ENCODE results near the gene NAALADL2.
"Not testable (repeated sequence)": the region's sequence is repeated elsewhere in the genome, so short reads cannot be mapped to it uniquely, and the experiment has no call there.

The NAALADL2 gene

DNA sequence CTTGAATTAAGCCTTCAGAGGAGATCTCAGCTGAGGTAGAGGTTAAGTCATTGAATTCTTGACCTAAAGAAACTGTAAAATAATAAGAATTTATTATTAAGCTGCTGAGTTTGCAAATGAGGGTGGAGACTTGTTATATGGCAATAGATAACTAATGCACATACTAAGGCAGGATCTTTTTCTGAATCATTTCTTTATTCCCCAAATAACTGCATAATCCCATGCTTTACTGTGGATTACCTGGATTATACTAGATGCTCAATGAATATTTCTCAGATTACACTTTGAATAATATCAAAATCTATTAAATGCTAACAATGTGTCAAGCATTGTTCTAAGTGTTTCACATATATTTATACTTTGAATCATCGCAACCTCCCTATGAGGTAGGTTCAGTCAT, 532.5 kb downstream of the NAALADL2 start:
- no peak for DNase-seq

DNA sequence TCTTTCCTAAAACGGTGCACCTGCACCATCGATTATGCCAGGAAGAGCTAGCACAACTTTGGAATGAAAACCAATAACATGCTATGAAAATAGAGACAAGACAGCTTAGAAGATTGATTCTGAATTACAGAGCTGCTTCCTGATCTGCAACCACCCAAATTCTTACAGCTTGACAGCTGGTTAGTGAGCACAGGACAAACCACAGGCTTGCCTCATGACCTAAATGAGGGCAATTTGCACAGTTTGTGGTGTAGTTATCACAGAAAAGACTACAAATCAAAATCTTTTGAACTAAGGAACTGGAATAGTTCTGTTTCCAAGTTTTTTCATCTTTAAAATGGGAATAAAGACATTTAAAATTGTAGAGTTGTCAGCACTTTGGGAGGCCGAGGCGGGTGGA, 533.5 kb downstream of the NAALADL2 start:
- DNase-seq: no peak

DNA sequence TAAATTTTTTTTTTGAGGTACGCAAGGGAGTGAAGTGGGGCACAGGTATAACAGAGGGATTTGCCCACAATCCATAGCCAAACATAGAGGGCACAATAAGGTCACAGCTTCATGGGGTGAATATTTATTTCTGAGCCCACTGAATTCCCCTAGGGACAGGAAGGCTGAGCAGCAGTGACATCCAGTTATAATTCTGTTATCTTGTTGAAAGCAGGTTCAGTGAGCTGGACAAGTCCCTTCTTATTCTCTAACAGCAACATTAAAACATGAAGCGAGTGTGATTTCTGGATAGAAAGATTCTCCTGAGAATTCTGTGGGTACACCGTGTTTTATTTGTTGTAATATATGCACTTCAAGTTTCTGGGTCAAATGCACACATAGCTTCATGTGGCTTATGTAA, 538.2 kb downstream of the NAALADL2 start:
- DNase-seq: no peak

DNA sequence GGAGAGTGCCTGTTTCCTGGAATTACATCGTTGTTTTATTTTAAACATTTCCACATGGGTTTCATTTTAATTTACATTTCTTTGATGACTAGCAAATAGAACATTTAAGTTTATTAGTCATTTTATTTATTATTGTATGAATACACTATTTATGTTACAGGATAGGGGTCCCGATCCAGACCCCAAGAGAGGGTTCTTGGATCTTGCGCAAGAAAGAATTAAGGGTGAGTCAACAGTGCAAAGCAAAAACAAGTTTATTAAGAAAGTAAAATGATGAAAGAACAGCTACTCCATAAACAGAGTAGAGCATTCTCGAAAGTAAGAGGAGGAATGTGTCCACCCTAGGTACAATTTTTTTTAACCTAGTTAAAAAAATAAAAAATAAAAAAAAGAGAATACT, 539.5 kb downstream of the NAALADL2 start:
- no peak for DNase-seq

DNA sequence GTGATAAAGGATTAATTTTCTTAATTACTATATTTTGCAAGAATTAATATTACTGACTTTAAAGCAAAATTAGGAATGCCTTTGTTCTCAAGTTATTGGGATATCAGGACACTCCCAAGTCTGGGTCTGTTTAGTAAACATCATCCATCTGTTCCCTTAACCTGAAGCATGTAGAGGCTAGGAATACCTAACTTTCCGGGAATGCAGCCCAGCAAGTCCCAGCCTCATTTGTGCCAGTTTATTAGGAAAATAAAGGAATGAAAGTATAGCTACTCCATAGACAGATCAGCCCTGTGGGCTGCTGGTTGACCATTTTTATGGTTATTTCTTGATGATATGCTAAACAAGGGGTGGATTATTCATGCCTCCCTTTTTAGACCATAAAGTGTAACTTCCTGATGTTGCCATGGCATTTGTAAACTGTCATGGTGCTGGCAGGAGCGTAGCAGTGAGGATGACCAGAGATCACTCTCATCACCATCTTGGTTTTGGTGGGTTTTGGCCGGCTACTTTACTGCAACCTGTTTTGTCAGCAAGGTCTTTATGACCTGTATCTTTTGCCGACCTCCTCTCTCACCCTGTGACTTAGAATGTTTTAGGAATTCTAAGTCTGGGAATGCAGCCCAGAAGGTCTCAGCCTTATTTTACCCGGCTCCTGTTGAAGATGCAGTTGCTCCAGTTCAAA, 540.2 kb downstream of the NAALADL2 start:
- no peak for DNase-seq

DNA sequence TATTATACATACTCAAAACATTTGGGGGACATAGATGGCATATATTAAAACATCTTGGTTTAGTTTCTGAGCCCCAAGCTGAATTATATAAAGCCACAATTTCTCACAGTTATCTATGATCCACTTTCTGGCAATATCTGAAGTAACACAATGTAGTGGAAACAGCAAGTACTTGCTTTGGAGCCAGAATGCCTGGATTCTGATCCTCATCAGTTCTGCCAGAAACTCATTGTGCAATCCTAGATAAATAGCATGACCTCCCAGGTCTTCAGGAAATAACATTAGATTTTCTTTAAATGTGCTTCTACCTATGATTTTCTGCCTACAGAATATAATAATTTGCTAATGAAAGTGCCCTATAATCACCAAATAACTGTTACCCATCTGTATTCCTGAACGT, 544.9 kb downstream of the NAALADL2 start:
- DNase-seq: no peak

DNA sequence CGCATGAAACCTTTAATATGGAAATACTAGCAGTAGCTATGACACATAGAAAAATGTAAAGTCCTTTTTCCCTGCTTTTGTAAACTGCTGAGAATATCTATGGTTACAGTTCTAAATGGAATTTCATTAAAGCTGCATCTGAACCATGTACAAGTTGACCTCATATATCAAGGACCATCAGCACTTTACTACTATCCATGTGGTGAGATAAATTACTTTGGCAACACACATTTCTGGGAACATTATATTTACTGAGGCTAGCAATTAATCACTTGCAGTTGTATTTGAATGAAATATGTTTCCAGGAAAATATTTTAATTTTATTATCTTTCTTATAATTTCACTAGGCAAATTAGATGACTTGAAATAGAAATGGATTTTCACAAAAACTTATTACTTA, 545.5 kb downstream of the NAALADL2 start:
- DNase-seq: no peak

DNA sequence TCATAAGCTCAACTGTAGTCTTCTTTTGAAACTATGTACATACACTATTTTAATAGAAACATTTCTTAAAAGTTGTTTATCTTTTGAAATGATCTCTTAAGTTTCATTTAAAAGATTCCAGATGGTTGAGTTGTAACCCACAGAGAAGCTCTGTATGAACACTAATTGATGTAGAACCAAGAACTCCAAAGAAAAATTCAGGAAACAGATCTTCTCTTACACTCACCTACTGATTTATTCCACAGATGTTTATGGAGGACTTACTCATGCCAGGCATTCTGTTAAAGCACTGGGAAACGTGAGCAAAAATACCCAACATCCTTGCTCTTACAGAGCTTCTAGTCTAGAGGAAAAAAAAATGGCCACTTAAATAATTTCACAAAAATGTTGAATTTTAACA, 551.1 kb downstream of the NAALADL2 start:
- DNase-seq: no peak

DNA sequence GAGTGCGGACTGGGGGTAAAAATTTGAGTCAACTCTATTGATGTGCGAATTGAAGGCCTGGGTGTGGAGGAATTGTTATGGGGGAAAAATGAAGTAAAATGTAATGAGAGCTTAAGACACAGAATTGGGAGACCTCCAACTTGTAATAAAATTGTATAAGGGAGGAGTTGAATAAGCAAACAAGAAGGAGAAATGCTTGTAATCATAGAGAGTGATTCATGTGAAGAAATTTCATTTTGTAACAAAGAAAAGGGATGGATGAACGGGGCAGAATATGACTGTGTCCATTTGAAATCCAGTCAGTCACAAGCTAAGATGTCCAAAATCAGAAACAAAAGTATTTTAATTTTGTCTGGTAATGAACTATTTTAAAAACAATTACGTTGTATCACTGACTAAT, 552.3 kb downstream of the NAALADL2 start:
- no peak for DNase-seq

DNA sequence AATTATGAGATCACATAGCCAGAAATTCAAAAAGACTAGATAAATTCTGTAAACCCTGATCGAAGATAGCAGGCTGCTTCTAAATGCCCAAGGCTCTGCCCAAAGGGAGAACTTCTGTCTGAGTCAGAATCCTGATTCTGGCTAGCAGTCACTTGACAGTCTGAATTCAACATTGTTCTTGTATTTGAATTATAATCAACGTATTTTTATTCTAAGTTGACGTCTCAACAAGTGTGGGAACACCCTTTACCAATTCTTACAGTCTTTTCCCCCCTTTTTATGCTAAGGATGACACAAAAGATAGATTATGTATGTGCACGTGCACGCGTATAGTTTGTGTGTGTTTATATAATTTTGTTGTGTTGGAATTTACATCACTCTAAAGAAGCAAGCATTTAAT, 552.8 kb downstream of the NAALADL2 start:
- DNase-seq: no peak

DNA sequence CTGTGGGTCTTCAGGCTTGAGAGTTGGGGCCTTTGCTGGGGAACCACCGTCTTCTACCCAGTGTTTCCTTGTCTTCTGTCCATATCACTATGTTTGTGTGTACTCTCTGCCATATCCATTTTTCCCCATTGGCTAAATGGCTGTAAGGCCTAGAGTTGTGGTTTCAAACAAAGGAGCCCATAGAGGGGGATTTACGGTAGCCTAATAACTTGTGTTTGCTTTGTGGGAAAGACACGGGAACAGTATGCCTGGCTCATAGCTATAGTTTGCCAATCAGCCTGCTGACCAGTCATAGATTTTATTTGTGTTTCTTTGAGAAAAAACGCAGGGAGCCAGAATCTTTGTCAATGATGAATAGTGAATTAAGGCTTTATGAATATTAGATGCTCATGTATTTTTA, 554.8 kb downstream of the NAALADL2 start:
- DNase-seq: no peak

DNA sequence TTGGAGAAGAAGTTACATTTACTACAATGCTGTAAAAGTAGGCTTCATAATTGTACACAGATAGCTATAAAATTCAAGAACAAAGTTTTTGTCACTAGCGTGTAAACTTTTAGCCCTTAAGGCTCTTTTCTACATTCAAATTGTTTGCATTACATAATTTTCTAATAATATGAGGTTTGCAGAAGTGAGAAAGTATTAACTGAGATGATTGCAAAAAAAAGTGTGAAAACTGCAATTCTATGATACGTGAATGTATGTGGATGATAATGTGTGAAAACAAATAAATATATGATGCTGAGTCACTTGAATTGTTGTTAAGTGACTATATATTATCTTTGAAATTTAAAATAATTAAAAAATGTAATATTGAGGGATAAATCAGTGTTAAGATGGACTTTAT, 557.5 kb downstream of the NAALADL2 start:
- DNase-seq: no peak

DNA sequence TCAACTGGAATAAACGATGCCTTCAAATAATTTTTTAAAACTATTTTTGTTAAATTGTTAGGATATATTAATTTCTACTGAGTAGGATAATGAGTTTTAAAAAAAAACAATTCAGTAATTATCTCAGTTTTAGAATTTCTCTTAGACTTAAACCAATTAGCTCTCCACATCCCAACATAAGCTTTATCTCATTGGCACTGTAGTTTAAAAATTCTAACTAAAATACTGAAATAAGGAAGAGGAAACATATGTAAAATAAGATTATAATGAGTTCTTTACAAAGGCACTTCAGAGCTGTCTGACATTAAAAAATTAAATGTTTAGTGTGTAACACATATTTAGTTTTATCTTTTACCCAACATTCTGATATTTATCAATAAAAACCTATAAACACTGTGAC, 558.3 kb downstream of the NAALADL2 start:
- DNase-seq: no peak

DNA sequence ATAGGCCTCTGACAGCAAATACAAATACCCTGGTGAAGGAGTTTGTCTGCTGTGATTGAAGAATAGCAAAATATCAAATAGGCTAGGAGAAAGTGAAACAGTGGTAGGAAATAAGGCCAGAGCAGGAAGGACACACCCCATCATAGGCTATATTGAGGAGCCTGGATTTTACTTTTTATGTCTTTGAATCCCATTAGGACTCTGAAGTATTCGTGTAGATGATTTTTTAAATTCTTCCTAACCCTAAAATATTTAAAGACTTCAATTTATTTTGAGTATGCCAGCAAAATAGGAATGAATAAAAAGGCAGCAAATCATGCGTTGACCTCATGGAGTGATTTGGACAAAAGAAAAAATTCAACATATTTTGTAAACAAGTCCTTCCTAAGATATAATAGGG, 562.8 kb downstream of the NAALADL2 start:
- DNase-seq: no peak

DNA sequence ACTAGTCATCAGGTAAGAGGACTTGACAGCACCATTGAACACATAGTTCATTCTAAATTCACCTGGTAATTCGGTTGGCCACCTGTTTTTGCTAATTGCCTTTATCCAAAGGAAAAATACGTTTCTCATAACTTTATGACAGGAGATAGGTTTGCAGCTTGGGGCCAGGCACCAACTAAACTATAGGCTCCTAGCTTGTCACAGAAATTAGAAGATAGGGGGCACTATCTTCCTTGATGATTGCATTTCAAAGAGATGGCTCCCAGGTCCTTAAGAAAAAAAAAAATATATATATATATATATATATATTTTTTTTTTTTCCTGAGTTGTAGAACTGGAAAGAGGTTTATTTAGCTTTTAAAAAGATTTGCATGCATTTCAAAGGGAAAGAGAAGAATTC, 563.6 kb downstream of the NAALADL2 start:
- DNase-seq: no peak

DNA sequence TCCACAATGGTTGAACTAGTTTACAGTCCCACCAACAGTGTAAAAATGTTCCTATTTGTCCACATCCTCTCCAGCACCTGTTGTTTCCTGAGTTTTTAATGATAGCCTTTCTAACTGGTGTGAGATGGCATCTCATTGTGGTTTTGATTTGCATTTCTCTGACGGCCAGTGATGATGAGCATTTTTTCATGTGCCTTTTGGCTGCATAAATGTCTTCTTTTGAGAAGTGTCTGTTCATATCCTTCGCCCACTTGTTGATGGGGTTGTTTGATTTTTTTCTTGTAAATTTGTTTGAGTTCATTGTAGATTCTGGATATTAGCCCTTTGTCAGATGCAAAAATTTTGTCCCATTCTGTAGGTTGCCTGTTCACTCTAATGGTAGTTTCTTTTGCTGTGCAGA, 564.7 kb downstream of the NAALADL2 start:
- not testable (repeated sequence) for DNase-seq

DNA sequence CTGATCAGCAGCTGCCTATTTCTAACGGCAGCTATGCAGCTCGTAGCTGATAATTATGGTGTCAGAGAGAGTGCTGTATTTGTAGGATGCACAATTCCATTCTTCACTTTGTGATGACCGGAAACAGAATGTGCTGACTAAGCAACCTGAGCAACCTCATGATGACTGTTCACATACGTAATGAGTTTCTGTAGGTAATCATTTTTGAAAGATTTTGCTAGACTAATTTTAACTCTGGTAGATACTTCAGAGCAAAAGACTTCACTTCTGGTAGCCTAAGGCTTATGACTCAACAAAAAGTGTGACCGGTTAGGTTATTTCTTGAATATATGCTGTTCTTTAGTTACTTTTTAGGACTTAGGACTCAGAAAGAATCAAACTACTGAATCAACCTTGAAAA, 567.7 kb downstream of the NAALADL2 start:
- no peak for DNase-seq

DNA sequence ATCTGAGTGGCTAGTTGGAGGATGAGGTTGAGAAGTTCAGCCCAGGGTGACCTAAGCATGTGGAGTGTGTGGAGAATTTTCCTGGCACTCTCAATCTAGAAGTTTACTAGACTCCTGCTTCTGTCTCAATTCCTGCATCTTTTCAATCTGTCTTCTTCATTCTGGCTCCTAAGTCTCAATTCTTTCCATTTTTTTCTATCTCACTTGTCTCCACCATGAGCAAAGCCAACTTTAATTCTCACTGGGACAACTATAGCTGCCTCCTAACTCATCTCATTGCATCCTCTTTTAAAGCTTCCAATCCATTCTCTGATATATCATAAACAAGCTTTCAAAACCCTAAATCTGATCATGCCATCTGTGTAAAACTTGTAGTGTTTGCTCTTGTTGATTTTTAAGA, 569.3 kb downstream of the NAALADL2 start:
- DNase-seq: no peak

DNA sequence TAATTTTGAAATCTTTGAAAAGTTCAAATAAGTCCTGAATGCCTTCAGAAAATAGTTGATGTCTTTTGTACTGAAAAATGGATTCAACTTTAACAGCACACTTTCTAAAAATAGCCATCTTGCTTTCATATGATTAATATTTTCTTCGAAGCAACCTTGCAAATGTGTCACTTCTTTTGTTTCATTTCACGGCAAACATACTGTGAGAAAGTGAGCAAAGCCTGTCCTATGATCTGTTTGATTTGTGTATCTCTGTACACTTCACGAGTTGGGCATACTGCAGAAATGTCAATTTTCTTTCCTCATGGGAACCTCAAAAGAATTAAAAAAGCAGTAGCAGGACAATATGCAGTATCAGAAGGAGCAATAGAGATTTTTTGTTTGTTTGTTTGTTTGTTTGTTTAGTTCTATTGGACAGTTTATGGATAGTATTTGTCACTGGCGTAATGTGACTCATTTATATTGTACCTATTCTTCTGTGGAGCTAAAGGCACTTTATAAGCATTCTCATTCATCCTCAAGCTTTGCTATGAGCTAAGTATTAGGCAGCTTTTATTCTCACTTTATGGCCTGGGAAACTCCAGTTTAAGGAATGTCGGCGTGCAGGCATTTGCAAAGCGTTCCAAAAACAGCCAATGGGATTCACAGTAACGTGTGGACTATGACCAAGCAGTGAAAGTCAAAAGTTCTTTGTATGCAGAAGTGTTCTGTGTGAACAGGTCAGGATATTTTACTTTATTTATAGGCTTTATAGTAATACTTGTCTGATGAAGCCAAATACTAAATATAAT, 572.0 kb downstream of the NAALADL2 start:
- DNase-seq: no peak

DNA sequence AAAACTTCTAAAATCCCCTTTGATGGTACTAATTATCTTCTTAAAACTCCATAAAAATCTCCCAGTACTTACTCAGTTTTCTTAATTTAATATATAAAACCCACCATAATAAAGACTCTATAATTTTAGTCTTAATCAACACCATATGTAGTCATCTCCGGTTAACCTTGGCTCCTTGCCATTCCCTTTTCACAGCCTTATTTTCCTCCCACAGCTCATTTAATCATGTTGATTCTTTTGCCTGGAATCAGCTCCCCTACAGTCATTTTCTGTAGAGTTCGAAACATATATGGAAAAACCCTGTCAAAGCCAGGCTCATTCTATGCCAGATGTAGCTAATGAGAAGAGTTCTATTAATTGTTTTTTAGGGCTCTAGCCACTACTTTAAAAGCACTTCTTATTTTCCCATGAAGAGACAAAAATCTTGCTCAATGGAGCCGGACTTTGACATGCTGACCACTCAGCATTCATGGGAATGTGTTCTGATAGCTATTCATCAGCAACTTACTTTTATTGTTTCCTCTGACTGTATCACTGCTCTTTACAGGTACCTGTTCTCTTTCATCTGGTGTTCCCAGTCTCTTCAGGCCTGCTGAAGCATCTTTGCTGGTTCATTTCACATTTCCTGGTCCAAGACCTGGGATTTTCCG, 573.4 kb downstream of the NAALADL2 start:
- no peak for DNase-seq

DNA sequence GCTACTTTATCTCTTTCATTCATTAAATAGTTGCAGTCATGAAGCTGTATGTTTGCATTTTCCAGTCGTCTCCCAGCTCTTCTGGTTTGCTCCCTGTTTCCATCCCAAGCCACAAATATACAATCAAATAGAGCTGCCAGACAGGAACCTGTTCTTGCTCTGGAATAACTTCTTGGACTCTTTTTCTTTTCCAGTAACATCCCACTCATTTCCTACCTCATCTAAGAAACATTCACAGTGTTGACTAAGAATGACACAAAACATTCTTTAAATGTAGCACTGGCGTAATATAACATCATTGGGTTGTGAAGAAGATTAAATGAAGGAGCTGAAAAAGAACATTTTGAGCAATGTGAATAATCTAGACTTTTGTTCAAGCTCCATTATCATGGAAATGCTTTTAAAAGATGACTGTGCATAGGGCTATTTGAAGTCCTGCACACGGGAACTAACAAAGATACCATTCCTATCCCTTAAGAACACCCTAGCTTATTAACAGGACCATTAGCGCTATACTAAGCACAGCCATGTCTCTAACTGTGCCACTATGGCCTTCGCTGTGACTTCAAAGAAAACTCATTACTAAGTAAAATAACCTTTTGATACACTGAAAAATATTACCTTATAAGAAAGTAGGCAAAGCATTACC, 574.0 kb downstream of the NAALADL2 start:
- DNase-seq: no peak

DNA sequence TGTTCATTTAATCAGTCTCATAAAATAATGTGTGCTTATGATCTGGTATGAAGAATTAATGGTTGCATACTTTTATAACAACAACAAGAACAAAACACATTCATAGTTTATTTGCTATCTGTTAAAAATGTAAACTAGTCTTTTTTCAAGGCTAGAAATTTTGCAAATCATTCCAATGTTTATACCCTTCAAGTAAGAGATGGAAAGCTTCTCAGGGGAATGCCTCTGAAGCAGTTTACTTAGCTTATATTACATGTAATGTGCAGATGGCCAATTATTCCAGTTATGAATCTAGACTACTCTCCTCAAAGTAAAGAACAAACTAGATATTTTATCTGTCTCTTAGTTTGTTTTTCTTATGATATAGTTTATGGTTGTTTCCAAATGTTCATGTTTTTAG, 575.4 kb downstream of the NAALADL2 start:
- DNase-seq: no peak

DNA sequence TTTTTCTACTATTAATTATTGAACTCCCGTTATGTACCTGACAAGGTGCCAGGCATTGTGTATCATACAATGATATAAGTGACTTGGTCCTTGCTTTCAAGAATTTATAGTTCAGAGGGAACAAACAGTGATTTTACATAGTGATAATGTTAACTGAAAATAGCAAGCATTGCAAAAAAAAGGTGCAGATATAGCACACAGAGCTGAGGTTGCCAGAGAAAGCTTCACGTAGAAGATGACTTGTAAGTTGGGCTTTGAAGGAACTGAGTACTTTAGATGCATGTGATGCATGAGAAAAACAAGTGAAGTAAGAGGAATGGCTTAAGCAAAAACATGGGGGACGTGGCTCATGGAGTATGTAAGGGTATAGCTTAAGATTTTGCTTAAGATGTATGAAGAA, 584.5 kb downstream of the NAALADL2 start:
- no peak for DNase-seq

DNA sequence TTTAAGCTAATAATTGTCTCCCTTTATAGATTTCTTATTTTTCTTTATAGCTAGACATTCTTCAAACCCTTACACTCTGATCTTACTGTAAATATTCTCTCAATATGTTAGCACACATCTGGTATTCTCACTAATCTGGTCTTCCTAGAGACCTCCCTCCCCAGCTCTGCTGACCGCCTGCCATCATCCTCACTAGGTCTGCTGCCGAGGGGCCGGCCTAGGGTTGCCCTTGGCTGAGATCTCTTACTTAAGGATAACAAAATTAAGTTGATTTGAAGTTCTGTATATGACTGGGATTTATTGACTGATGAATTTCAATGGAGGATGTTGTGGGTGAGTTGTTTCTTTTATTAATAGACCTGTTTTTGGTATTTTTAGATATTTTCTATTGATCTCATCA, 586.6 kb downstream of the NAALADL2 start:
- no peak for DNase-seq
